CD4-positive, alpha-beta T cell treated with Interferon alpha-2 for 1 hour (primary cell): ENCODE data around the gene GLT8D2.

Source experiments
- DNase-seq, 2 donors: peaks; one replicate each; pipeline ENCODE4 v3.0.0-alpha.2; 2020 to 2022

The GLT8D2 gene

GRCh38 chr12:103997286-103997900, 52.6 kb downstream of the GLT8D2 start:
- no peak for DNase-seq

- DNase-seq, result no peak
These were observed 53.4 kb downstream of the GLT8D2 start for GRCh38 chr12:103996595-103996994.

GRCh38 chr12:103994235-103994634, 55.8 kb downstream of the GLT8D2 start:
- no peak for DNase-seq

- DNase-seq, result no peak
These were observed 63.2 kb downstream of the GLT8D2 start for GRCh38 chr12:103986829-103987228.

GRCh38 chr12:103978384-103978982, 71.5 kb downstream of the GLT8D2 start:
- no peak for DNase-seq

GRCh38 chr12:103975368-103975767, 74.6 kb downstream of the GLT8D2 start:
- no peak for DNase-seq

GRCh38 chr12:103973909-103974308, 76.1 kb downstream of the GLT8D2 start:
- no peak for DNase-seq

GRCh38 chr12:103969391-103969790, 80.6 kb downstream of the GLT8D2 start:
- no peak for DNase-seq

- DNase-seq, result no peak
These were observed 83.3 kb downstream of the GLT8D2 start for GRCh38 chr12:103966736-103967135.

GRCh38 chr12:103965590-103966504, 84.1 kb downstream of the GLT8D2 start, which contains the start of gene TDG:
Gene TDG (plus strand): TSS chr12:103965872. CDS start chr12:103966038, 166 bp downstream.
- DNase-seq, result peak; percentile 98

GRCh38 chr12:103965255-103965589, 84.8 kb downstream of the GLT8D2 start:
- DNase-seq, result no peak

GRCh38 chr12:103964805-103965204, 85.2 kb downstream of the GLT8D2 start:
- DNase-seq, result no peak

- no peak for DNase-seq
These were observed 87.5 kb downstream of the GLT8D2 start for GRCh38 chr12:103962493-103962892.

- DNase-seq, result no peak
These were observed 89.3 kb downstream of the GLT8D2 start for GRCh38 chr12:103960616-103961227.

- no peak for DNase-seq
These were observed 91.4 kb downstream of the GLT8D2 start for GRCh38 chr12:103958621-103959020.

- no peak for DNase-seq
These were observed 92.1 kb downstream of the GLT8D2 start for GRCh38 chr12:103957865-103958388.

- no peak for DNase-seq
These were observed 93.4 kb downstream of the GLT8D2 start for GRCh38 chr12:103956509-103957027.

- DNase-seq, result no peak
These were observed 94.0 kb downstream of the GLT8D2 start for GRCh38 chr12:103955811-103956508.

GRCh38 chr12:103952497-103952896, 97.5 kb downstream of the GLT8D2 start:
- DNase-seq, result no peak

- no peak for DNase-seq
These were observed 101.1 kb downstream of the GLT8D2 start for GRCh38 chr12:103948746-103949406.

- no peak for DNase-seq
These were observed 102.0 kb downstream of the GLT8D2 start for GRCh38 chr12:103947871-103948555.
